Medulla oblongata (tissue), 1 donor: Measurements from ENCODE around the gene ANKHD1.

Experiments
- DNase-seq: peaks from one replicate; pipeline ENCODE4 v3.0.0-alpha.2; 2015; ENCODE audit errors: extremely low spot score

Gene ANKHD1

DNA sequence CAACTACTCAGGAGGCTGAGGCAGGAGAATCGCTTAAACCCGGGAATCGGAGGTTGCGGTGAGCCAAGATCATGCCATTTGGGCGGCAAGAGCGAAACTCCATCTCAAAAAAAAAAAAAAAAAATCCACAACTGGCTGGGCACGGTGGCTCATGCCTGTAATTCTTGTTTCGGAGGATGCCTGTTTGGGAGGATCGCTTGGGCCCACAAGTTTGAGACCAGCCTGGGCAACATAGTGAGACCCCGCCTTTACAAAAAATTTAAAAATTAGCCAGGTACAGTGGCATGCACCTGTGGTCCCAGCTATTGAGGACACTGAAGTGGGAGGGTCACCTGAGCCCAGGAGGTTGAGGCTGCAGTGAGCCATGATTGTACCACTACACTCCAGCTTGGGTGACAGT lies 144.0 kb downstream of the ANKHD1 start:
- no peak for DNase-seq

DNA sequence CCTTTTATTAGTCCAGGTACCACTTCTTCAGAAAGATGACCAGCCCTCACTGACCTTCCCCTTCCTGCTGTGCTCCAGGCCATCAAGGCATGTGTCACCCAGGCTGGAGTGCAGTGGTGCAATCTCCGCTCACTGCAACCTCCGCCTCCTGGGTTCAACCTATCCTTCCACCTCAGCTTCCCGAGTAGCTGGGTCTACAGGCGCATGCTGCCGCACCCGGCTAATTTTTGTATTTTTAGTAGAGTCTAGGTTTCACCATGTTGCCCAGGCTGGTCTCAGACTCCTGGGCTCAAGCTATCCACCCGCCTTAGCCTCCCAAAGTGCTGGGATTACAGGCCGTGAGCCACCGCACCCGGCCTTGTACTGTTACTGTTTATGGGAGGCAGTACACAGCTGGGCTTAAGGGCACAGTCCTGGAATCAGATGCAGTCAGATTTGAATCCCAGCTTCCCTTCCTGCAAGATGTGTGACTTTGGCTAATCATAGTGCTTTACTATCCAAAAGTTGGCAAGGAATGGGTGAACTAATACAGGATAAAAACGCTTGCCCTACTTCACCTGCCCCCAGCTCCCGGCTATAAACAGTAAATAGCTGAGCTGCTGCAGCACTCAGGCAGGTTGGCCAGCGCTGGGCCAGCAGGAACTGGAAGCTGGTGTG lies 145.3 kb downstream of the ANKHD1 start:
- DNase-seq = no peak

GRCh38 chr5:140547508-140548299 lies 146.1 kb downstream of the ANKHD1 start, which contains the start of gene EIF4EBP3:
Gene EIF4EBP3 (plus strand): TSS chr5:140547662. CDS start chr5:140547738, 76 bp downstream.
- DNase-seq = peak; percentile 98

DNA sequence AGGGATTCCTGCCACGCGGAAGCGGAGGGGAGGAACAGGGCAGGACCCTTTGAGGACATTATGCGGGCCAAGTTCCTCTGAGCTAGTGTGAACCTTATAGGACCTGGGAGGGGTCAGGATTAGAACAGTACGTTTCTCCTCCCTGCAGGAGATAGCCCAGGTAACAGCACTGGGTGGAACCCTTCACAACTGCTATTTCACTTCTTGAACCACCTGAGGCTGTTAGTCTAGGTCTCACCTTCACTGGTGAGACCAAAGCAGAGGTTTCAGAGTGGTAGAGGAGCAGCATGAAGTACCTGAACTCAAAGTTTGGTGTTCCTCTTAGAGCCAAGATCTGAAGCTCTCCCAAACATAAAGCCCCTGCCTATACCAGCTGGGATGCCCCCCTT lies 146.7 kb downstream of the ANKHD1 start:
- no peak for DNase-seq

DNA sequence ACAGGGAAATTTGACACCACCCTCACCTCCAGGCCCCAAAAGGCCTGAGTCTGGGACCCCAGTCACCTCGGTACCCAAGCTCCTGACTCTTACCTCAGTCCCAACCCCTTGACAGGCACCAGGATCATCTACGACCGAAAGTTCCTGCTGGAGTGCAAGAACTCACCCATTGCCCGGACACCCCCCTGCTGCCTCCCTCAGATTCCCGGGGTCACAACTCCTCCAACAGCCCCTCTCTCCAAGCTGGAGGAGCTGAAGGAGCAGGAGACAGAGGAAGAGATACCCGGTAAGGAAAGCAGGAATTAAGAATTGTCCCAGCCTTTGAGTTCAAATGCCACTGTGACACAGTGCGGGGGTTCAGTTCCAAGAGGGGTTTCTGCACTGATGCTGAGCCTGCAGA lies 147.2 kb downstream of the ANKHD1 start:
- DNase-seq = no peak

- peak; percentile 71 for DNase-seq
Measured at GRCh38 chr5:140549237-140550144, 147.9 kb downstream of the ANKHD1 start.

DNA sequence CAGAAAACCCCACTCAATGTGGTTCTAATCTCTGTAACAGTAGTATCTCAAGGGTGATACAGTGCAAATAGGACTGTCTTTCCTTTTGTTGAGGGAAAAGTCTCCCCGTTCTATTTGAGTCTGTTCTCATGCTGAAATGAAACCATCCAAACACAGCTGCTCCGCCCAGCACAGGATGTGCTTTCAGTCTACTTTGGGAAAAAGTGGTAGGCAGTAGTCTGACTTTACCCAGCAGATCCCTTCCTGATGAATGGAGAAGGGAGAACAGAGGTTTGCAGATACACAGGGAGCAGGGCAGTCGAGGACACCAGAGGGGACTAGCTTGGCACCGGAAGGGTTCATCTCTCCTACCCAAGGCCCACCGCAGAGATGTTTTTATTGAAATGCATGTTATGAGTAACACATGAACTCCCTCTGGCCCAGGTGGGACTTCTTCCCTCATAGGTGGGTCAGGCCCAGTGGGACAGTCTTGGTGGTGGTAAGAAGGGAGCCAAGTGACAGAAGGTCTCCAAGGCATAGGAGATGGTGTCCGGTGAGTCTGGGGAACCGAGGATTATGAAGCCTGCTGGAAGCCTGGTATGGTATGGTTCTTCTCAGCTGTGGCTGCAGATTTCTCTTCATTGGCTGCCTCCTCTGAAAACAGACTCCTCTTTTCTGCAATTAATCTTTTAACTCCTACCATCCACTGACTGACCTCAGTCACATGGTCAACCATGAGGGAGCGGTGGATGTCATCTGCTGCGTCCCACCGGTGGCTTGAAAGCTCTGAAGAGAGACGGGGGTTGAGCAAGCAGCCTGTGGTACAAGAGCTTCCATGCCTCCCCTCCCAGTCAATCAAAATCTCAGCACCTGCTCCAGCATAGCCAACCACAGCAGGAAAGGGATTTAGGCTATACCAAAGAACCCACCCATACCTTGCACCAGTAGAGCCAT lies 148.8 kb downstream of the ANKHD1 start:
- no peak for DNase-seq

DNA sequence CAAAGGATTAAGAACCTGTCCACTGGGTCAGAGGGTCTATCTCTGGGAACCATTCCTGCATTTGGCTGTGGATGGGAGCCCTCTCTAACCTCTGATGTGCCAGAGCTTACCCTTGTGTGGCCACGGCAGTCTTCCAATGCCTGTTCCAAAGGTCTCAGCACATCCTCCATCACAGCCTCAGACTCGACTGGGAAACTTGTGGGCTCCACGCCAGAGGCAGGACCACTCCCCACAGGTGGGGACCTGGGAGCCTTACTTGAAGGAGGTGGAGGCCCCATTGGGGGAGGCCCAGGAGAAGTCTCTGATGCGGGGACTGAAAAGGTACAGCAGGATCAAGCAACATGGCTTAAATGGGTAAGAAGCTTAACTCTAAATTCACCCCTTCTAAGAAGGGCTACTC lies 150.2 kb downstream of the ANKHD1 start:
- no peak for DNase-seq

DNA sequence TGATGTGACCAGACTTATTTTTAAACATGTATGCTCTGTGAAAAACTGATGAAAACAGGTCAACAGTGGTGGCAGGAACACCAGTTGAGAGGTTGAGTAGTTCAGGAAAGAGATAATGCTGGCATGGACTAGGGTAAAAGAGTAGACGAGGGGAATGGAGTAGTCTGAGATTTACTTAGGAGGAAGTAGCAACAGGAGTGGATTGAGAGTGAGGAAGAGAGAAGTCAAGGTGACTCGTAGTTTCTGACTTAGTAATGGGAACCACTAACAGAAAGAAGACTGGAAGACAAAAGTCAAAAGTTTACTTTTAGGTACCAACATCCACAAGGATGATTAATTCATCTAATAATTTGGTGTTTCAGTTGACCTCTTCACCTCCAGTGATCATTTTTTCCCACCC lies 152.0 kb downstream of the ANKHD1 start:
- no peak for DNase-seq

GRCh38 chr5:140554454-140554853 lies 152.8 kb downstream of the ANKHD1 start:
- no peak for DNase-seq

GRCh38 chr5:140555747-140556312 lies 154.2 kb downstream of the ANKHD1 start:
- DNase-seq = no peak

DNA sequence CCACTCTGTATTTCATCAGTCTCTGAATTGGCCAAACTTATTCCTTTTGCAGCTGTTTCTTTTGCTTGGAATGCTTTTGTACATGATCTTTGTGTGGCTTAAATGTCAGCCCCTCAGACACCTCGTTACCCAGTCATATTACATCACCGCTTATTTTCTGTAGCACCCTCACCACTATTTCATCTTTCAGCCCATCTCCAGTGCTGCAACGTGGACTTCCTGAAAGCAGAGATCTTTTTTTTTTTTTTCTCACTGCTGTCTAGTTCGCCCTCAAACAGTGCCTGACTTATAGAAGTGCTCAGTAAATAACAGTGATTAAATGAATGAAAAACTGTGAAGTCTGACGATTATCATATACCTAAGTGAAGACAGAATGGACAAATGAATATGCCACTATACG lies 154.8 kb downstream of the ANKHD1 start:
- DNase-seq = no peak

DNA sequence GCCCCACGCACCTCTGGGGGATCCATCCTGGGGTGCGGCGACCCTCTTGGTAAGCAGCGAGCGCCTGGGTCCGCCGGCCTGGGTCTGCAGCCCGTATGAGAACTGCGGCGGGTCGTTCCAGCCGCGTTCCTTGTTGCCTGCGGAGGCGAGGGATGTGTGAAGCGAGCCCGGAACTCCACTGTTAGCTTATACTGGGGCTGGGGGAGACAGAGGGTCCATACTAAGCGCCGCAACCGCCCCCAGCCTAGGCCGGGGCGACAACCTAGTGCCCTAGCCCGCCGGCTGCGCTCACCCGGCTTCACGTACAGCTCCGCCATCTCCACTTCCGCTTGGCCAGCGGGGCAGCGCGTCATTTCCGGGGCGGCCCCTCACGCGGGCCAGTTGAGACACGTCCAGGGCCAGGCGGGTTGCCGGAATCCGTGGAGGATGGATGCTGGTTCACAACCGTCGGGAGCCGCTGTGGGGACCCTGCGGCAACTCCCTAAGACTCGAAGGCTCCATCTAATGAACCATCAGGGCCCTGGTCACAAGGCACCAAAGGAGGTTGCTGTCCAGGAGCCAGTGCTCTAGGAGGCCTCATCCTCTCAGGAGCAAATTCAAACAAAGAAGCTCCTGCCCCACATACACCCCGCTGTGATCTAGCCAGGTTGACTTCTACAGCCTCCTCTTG lies 155.6 kb downstream of the ANKHD1 start, which contains the start of gene SRA1:
TSS of gene SRA1 (minus strand) at position 338 of the 670 bp plus-strand sequence. CDS start at position 317, 21 bp downstream.
- peak; percentile 96 for DNase-seq

GRCh38 chr5:140557965-140558364 lies 156.3 kb downstream of the ANKHD1 start:
- no peak for DNase-seq

GRCh38 chr5:140558542-140558941 lies 156.9 kb downstream of the ANKHD1 start:
- DNase-seq = no peak

- DNase-seq = no peak
Measured at GRCh38 chr5:140560227-140560626, 158.6 kb downstream of the ANKHD1 start.

DNA sequence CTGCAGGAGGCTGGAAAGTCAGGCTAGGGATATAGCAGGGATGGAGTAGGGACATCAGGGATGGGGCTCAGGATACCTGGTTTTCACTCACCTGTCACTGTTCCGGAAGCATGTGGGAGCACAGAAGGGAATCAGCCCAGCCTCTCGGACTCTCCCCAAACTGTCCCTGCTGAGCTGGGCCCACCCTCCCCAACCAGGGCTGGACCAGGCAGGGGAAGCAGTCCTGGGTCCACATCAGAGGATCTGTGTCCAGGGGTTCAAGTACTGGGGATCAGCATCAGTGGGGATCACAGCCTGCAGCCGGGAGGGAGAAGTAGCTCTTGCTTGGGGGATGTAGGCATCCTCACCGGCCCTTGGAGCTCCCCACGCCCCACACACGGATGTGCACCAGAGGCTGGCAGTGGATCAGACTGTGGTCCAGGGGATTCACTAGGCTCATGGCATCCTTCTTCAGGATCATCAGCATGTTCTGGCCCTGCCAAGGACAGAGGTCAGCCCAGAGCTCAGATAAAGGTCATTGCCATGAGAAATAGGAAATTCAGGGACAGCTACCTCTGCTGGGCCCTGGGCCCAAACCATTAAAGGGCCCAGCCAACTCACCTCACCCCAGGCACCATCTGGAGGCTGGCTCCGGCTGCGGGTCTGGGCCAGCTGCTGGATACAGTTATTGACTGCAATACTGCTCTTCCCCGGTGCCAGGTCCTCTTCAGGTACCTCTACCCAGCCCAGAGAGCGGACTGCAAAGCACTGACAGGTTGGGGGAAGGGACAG lies 160.3 kb downstream of the ANKHD1 start:
- no peak for DNase-seq

DNA sequence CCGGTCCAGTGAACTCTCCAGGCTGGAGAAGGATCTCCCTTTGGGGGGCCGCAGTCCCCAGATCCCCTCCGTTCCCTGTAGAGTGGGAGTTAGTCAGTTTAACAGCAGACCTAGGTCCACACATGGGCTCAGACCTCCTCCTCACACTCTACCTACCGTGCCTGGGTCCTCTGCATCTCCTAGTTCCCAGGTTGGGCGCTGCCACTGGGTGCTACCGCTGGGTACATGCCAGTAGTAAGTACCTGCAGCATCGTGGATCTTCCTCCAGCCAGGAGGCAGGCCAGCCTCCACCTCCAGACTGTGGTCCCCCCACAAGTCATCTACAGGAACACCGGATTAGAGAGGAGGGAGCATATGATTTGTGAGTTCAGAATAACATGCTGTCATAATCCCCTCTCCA lies 162.0 kb downstream of the ANKHD1 start:
- no peak for DNase-seq
